Mononuclear cell (primary cell): ENCODE results near the gene NEK10. TPM values are rescaled to one million over a fixed set of nuclear protein-coding genes. Genes with fewer than 3 reads are reported as not detected.

Source experiments
- H3K27me3 ChIP-seq: 2 replicates; pipeline ENCODE4 v1.6.0; 2011; ENCODE audit warnings: low read length, control low read depth; ENCODE audit not compliant: insufficient read depth
- H3K4me1 ChIP-seq: 2 replicates; pipeline ENCODE4 v1.5.1; 2011; ENCODE audit warnings: mild to moderate bottlenecking, low read length, control low read depth; ENCODE audit not compliant: insufficient read depth
- H3K4me3 ChIP-seq: 2 replicates; pipeline ENCODE4 v1.5.1; 2011; ENCODE audit warnings: mild to moderate bottlenecking, low read length, moderate library complexity
- H3K9me3 ChIP-seq: 2 replicates; pipeline ENCODE4 v1.5.1; 2011; ENCODE audit warnings: low read depth, mild to moderate bottlenecking, control low read depth, low read length
- total RNA-seq: library from RNA; depleted of rRNA; stranded (reverse); fragments of >200 nt; gene quantifications from one replicate; pipeline ENCODE4 v1.2.3, GENCODE V29; 2012

Gene NEK10
- total RNA-seq, 1 donor: 0.63 TPM

DNA sequence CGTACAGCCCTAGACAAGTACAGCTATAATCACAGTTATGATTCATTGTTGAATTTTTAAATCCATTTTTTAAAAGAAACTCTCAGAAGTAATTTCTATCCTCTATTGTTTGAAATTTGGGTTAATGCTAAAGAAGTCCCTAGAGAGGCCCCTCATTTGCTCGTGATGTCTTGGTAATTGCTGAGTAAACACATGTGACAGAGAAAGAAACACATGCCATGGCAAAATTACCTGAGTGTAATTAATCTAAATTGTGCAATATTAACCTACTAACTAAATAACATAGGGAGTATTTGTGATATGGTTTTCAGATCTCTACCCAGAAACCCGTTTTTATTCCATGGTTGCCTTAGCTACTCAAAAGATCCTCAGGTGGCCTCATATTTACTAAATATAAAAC lies 10.8 kb downstream of the NEK10 start:
- Histone ChIP-seq H3K27me3 (no peaks in the 10 kb centered on the region), H3K4me3 (no peak overlapping the region), H3K9me3 (no peaks in the 10 kb centered on the region), H3K4me1 (peaks cover 17% of the 10 kb centered on the region)

DNA sequence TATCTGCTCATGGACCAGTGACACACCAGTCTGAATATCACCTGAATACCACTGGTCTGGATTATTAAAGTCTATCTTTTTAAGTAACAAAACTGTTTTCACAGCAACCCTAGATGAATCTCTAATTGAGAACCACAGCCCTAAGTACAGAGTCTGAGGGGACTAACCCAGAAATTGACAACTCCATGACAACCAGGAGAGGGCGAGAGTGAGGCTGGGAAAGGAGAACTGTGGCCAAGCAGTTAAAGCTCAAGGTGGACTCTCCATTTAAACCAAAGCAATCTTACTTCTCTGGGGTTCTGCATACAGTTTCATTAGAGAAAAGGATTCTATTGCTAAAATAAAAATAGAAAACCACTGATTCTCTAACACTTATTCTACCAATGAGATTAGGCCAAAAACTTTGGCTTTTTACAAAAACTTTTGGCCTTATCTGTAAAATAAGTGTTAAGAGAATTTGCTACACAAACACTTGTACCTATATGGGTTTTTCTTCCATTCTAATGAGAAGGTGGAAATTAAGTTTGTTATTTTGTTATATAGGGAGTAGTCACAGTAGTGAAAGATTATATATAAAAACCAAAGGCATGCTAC lies 11.4 kb downstream of the NEK10 start:
- H3K9me3 ChIP-seq: no peaks in the 10 kb centered on the region
- peaks cover 17% of the 10 kb centered on the region for H3K4me1 ChIP-seq
- no peaks in the 10 kb centered on the region for H3K27me3 ChIP-seq
- H3K4me3 ChIP-seq: no peak overlapping the region

DNA sequence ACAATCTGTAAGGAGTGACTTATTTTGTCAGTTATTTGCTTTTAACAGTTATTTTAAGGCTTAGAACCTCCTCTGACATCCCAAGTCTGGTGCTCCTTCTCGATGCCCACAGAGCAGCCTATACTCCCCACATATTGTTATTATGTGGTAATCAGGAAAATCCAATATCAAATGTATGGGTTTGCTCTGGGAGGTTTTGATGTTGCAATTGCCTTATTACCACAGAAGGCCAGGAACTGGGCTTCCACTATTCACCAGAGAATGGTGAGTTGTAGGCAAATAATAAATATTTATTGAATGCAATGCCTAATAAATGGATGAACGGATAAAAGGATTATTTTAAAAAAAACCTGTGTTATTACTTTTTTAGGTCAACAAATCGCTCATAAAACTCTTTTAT lies 12.2 kb downstream of the NEK10 start:
- Histone ChIP-seq H3K4me1 (peaks cover 17% of the 10 kb centered on the region), H3K9me3 (no peaks in the 10 kb centered on the region), H3K4me3 (no peak overlapping the region)

DNA sequence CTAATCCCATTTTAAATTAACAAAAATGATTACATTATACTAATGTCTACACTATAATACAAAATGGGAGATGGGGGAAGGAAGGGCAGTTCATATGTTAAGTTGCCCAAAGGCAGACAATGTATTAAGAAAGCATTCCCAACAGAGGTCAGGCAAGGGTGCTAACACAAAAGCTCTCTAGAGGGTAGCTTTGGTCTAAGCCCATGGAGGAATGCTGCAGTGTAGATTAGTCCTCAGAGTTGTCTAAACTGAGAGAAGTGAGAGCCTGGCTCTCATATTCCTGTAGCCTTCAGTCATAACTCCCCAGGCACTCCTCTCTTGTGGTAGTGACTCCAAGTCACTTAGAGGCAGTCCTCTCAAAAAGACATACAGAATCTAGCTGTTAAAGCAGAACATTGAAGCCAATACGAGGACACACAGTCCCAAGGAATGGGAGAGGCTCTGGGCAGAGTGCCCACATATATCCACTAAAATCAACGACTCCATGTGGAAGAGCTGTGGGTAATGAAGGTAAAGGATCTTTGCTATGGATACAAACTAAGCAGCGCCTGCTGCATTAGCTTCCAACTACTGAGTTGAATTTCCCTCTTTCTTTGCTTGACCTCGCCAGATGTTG lies 14.5 kb downstream of the NEK10 start:
- no peaks in the 10 kb centered on the region for H3K27me3 ChIP-seq
- no peak overlapping the region for H3K4me3 ChIP-seq
- no peaks in the 10 kb centered on the region for H3K9me3 ChIP-seq
- H3K4me1 ChIP-seq: peaks cover 8% of the 10 kb centered on the region

More for the DNA sequence above, 12.2 kb downstream of the NEK10 start:
- no peaks in the 10 kb centered on the region for H3K27me3 ChIP-seq

DNA sequence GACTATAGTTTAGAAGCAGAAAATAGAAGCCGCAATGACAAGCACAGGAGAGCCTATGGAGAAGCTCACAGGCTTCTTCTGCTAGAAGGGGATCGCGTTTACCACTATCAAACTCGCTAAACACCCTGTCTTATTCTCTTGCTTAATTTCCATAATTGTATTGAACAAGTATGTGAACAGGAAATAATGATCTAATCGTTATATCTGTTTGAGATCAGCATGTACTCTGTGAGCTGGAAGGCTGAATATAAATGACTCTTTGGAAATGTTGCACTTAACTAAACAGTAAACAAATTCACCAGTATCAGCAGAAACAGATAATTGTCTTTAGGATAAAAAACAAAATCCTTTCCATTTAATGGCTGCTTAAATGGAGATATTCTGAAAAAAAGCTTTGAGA lies 15.0 kb downstream of the NEK10 start:
- H3K27me3 ChIP-seq: no peaks in the 10 kb centered on the region

DNA sequence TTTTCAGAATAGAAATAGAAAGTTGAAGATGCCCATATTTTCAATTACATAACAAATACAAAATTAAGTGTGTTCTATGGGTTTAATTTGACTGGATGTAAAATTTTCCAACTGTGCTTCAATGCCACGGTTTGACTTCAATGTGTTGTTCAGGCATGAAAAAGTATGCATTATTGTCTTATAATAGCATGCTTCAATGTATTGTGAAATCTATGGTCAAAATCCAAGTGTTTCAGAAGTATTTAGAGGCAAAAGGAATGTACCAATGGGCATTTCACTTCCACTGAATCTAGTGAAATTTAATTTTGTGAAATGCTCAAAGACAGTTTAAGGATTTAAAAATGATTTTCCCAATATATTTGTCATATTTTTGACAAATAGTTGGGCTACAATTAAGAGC lies 16.0 kb downstream of the NEK10 start:
- Histone ChIP-seq H3K9me3 (no peaks in the 10 kb centered on the region), H3K27me3 (no peaks in the 10 kb centered on the region), H3K4me3 (no peak overlapping the region), H3K4me1 (no peaks in the 10 kb centered on the region)

More for the DNA sequence above, 15.0 kb downstream of the NEK10 start:
- Histone ChIP-seq H3K4me3 (no peak overlapping the region), H3K4me1 (peaks cover 8% of the 10 kb centered on the region), H3K9me3 (no peaks in the 10 kb centered on the region)

DNA sequence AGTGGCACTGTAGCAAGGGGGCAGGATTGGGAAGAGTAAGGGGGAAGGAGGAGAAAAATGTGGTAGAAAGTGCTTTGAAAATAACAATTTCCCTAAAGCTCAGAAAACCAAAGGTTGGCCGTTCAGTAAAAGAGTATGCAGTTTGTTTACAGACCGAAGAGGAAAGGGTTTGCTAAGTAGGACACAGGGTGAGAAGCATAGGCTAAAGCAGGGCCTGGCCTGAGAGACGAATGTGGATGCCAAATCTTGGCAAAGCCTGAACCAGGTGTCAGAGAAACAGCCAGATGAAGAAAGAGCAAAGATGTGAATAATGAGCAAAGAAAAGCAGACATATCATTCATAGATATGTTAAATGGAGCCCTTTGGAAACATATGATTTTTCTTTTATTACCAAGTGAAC lies 17.1 kb downstream of the NEK10 start:
- Histone ChIP-seq H3K4me1 (no peaks in the 10 kb centered on the region), H3K9me3 (no peaks in the 10 kb centered on the region), H3K4me3 (no peak overlapping the region), H3K27me3 (no peaks in the 10 kb centered on the region)

DNA sequence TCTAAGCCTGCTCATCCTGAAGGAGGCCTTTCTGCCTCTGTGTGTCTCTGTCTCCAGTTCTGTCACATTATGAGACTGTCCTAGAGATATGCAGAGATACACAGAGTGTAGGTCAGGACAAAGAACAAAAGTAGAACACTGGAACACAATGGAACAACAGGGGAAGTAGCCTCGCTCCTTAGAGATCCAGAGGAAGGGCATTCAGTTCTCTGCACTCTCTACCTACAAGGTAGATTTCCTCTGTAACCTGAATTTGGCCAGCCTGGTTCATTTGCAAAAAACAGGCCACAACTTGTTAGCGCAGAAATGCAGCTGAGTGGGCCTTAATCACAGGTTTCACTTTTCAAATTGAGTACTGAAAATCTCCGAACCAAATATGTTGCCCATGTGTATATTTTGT lies 19.4 kb downstream of the NEK10 start:
- H3K27me3 ChIP-seq: no peaks in the 10 kb centered on the region
- no peak overlapping the region for H3K4me3 ChIP-seq
- no peaks in the 10 kb centered on the region for H3K9me3 ChIP-seq
- H3K4me1 ChIP-seq: no peaks in the 10 kb centered on the region

DNA sequence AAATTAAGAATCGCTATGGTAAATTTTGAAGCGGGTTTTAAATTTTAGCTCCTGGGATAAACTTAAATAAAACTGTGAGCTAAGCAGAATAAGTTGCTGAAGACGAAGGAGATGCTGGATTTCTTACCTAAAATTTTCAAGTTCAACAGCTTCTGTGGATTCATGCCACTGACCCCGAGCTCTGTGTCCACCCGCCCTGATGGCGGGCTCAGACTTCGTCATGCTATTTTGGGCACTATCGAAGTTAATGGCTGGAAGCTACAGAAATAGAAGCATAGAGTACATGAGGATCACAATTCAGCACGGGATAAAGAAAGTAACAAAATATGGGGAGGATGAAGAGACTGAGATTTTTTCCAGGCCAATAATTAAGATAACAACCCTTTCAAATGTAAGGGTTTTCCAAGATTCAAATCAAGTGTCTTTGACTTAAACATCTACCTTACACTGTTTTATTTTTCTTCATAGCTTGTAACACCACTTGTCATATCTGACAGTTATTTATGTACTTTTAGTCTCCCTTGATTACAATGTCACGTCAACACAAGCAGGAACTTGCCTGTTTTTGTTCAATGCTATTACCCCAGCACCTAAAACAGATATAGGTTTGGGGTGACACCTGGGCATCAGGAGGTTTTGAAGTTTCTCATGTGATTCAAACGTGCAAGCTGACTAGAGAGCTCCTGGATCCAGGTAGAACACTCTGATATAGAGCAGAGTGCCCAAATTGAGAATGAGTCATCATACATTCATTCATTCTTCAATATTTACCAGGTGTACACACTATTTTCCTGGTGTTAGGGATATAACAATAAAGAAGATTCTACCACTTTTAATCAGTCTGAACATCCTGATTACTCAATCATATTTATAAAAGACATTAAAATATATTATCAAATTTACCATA lies 23.0 kb downstream of the NEK10 start:
- no peaks in the 10 kb centered on the region for H3K9me3 ChIP-seq
- no peaks in the 10 kb centered on the region for H3K27me3 ChIP-seq
- no peaks in the 10 kb centered on the region for H3K4me1 ChIP-seq
- H3K4me3 ChIP-seq: no peak overlapping the region

DNA sequence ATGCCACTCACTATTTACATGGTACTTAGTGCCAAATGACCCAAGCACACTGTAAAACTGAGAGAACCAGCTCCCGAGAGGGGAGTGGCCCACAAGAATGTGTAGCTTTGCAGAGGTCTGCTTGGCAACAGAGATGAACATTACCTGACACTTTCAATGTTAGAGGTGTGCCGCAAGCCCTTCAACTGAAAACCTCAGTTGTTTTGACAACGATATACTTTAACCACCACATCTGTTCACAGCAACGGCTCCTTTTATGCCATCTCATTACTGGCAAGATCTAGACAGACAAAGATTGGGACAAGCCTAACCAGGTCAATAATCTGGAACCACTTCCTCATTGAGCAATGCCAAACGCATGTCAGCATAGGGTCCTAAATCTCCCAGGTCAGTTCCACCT lies 23.7 kb downstream of the NEK10 start:
- Histone ChIP-seq H3K9me3 (no peaks in the 10 kb centered on the region), H3K4me3 (no peak overlapping the region), H3K27me3 (no peaks in the 10 kb centered on the region), H3K4me1 (no peaks in the 10 kb centered on the region)

DNA sequence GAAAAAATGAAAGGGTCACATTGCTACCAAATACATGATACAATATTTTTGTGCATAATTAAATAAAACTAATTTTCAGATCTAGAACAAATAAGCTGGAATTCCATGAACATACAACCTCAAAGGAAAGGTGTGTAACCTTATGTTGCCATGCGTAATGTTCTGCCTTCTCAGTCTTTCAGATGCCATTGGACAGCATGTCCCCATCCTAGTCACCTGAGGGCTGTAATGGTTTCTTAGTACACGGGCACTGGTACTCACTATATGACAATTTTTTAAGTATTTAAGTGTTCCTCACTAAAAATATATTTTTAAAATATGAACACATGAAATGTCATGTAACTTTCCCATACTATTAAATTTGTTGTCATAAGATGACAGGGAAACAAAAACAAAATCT lies 24.1 kb downstream of the NEK10 start:
- H3K4me3 ChIP-seq: no peak overlapping the region
- H3K4me1 ChIP-seq: no peaks in the 10 kb centered on the region
- H3K9me3 ChIP-seq: no peaks in the 10 kb centered on the region
- no peaks in the 10 kb centered on the region for H3K27me3 ChIP-seq

DNA sequence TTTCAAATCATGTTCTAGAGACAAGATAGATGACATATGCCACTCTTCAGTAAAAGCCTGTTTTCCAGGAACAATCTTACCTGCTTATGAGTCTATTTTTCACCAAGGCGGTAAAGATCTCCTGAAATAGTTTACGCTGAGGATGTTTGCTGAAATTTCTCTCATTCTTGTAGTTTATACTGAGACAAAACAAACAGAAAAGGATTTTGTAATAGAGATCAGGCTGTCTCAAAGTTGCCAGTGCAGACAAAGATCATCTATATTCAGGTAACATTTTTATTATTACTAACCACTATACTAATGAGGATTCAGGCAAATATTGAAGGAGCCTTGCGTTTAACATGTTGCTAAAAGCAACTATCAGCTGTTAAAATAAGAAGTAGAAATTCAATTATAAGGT lies 25.0 kb downstream of the NEK10 start:
- Histone ChIP-seq H3K4me3 (no peak overlapping the region), H3K4me1 (no peaks in the 10 kb centered on the region), H3K27me3 (no peaks in the 10 kb centered on the region), H3K9me3 (no peaks in the 10 kb centered on the region)

DNA sequence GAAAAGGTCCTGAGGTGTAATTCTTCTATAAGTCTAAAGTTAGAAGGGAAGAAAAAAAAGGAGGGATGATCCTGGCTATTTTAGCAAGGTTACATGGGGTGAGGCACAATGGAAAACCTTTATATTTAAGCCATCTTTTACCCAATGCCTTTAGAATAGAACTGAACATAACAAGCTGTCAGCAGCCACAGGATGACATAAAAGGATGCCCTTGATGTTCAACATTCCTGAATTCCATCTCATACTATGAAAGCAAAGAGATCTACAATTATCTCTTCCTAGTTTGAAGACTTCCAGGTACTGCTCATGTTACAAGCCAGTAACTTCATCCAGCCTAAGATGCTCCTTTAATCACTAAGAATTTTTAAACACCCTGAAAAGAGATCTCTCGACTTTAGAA lies 26.9 kb downstream of the NEK10 start:
- Histone ChIP-seq H3K9me3 (no peaks in the 10 kb centered on the region), H3K27me3 (no peaks in the 10 kb centered on the region), H3K4me1 (no peaks in the 10 kb centered on the region), H3K4me3 (no peak overlapping the region)

DNA sequence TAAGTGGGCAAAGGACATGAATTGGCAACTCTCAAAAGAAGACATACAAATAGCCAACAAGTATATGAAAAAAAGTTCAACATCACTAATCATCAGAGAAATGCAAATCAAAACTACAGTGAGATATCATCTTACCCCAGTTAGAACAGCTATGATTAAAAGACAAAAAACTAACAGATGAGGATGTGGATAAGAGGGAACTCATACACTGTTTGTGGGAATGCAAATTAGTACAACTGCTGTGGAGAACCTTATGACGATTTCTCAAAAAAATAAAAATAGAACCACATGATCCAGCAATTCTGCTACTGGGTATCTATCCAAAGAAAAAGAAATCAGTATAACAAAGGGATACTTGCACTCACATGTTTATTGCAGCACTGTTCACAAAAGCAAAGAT lies 28.6 kb downstream of the NEK10 start:
- no peaks in the 10 kb centered on the region for H3K27me3 ChIP-seq
- H3K4me1 ChIP-seq: no peaks in the 10 kb centered on the region
- no peak overlapping the region for H3K4me3 ChIP-seq
- no peaks in the 10 kb centered on the region for H3K9me3 ChIP-seq

DNA sequence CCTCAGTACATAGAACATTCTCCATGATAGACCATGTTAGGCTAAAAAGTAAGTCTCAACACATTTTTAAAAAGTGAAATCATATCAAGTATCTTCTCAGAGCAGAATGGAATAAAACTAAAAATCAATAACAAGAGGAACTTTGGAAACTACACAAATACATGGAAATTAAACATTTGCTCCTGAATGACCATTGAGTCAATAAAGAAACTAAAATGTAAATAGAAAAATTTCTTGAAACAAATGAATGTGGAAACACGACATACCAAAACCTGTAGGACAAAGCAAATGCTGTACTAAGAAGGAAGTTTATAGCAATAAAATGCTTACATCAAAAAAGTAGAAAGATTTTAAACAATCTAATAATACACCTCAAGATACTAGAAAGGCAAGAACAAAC lies 33.6 kb downstream of the NEK10 start:
- Histone ChIP-seq H3K4me3 (no peak overlapping the region), H3K4me1 (no peaks in the 10 kb centered on the region), H3K27me3 (no peaks in the 10 kb centered on the region), H3K9me3 (no peaks in the 10 kb centered on the region)
